ENCODE data around the gene NAALADL1. TPM values are rescaled to one million over a fixed set of nuclear protein-coding genes. Genes with fewer than 3 reads are reported as not detected.

The NAALADL1 gene
- total RNA-seq, 4 donors from 2014 or later, result 2.7 to 8.3 (median 5.1) TPM

- 100% methylated on average over 7 of the region's 11 CpGs for WGBS
- peaks cover 42% of the 10 kb centered on the region for H3K36me3 ChIP-seq
- no peaks in the 10 kb centered on the region for H3K9me3 ChIP-seq
- DNase-seq (ENCODE audit: low spot score in 2 of 2), result no peak
- no peak for TF ChIP-seq POLR2AphosphoS5 (IDR thresholded peaks at IDR 0.05)
- TF ChIP-seq POLR2A (IDR thresholded peaks at IDR 0.05), result no peak
- TF ChIP-seq EP300 (IDR thresholded peaks at IDR 0.05), result no peak
- TF ChIP-seq, protein P1, sequence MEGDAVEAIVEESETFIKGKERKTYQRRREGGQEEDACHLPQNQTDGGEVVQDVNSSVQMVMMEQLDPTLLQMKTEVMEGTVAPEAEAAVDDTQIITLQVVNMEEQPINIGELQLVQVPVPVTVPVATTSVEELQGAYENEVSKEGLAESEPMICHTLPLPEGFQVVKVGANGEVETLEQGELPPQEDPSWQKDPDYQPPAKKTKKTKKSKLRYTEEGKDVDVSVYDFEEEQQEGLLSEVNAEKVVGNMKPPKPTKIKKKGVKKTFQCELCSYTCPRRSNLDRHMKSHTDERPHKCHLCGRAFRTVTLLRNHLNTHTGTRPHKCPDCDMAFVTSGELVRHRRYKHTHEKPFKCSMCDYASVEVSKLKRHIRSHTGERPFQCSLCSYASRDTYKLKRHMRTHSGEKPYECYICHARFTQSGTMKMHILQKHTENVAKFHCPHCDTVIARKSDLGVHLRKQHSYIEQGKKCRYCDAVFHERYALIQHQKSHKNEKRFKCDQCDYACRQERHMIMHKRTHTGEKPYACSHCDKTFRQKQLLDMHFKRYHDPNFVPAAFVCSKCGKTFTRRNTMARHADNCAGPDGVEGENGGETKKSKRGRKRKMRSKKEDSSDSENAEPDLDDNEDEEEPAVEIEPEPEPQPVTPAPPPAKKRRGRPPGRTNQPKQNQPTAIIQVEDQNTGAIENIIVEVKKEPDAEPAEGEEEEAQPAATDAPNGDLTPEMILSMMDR (IDR thresholded peaks at IDR 0.05), result no peak
- no peak overlapping the region for H3K4me3 ChIP-seq
- H3K27me3 ChIP-seq, result no peaks in the 10 kb centered on the region
- no peak overlapping the region for H3K27ac ChIP-seq
- H3K4me1 ChIP-seq, result peaks cover 4% of the 10 kb centered on the region
Measured at GRCh38 chr11:65021509-65021908, 36.8 kb downstream of the NAALADL1 start.

DNA sequence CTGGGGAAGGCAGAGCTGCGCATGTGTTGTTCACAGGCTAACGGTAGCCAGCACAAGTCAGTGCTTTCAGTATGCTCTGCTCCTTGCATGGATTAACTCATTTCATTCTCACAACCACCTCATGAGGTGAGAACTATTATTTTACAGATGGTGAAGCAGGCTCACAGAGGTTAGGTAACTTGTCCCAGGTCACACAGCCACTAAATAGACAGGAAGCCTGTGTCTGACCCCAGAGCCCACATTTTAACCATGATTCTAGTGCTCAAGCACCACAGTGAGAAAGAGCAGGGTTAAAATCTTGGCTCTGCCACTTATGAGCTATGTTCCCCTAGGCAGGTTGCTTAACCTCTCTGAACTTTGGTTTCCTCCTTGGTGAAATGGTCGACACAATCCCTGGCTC lies 37.4 kb downstream of the NAALADL1 start:
- no peak for DNase-seq (ENCODE audit: low spot score in 2 of 2)
- no peak for TF ChIP-seq EP300 (IDR thresholded peaks at IDR 0.05)
- TF ChIP-seq POLR2AphosphoS5 (IDR thresholded peaks at IDR 0.05), result no peak
- TF ChIP-seq, protein P1 (IDR thresholded peaks at IDR 0.05), result no peak
- H3K27me3 ChIP-seq, result no peaks in the 10 kb centered on the region
- no peak overlapping the region for H3K27ac ChIP-seq
- no peak overlapping the region for H3K4me3 ChIP-seq
- H3K36me3 ChIP-seq, result peaks cover 42% of the 10 kb centered on the region
- H3K9me3 ChIP-seq, result no peaks in the 10 kb centered on the region
- H3K4me1 ChIP-seq, result peaks cover 9% of the 10 kb centered on the region
- 73% methylated on average over 3 of the region's 3 CpGs for WGBS

- peaks cover 21% of the 10 kb centered on the region for H3K4me1 ChIP-seq
- no peak overlapping the region for H3K4me3 ChIP-seq
- WGBS, result 90% methylated on average over 7 of the region's 7 CpGs
- peaks cover 42% of the 10 kb centered on the region for H3K36me3 ChIP-seq
- H3K27ac ChIP-seq, result no peak overlapping the region
- H3K27me3 ChIP-seq, result no peaks in the 10 kb centered on the region
- no peak for TF ChIP-seq POLR2A (IDR thresholded peaks at IDR 0.05)
- TF ChIP-seq POLR2AphosphoS5 (IDR thresholded peaks at IDR 0.05), result no peak
- TF ChIP-seq EP300 (IDR thresholded peaks at IDR 0.05), result no peak
- H3K9me3 ChIP-seq, result no peaks in the 10 kb centered on the region
- DNase-seq (ENCODE audit: low spot score in 2 of 2), result no peak
Measured at GRCh38 chr11:65019824-65020223, 38.5 kb downstream of the NAALADL1 start.

- H3K36me3 ChIP-seq, result peaks cover 42% of the 10 kb centered on the region
- no peaks in the 10 kb centered on the region for H3K27me3 ChIP-seq
- no peak for DNase-seq (ENCODE audit: low spot score in 2 of 2)
- WGBS, result 99% methylated on average over 6 of the region's 6 CpGs
- no peaks in the 10 kb centered on the region for H3K9me3 ChIP-seq
- H3K27ac ChIP-seq, result no peak overlapping the region
- peaks cover 31% of the 10 kb centered on the region for H3K4me1 ChIP-seq
- no peak overlapping the region for H3K4me3 ChIP-seq
- TF ChIP-seq, protein P1 (IDR thresholded peaks at IDR 0.05), result no peak
- TF ChIP-seq EP300 (IDR thresholded peaks at IDR 0.05) (no peak), POLR2AphosphoS5 (IDR thresholded peaks at IDR 0.05) (no peak), POLR2A (IDR thresholded peaks at IDR 0.05) (no peak)
Measured at GRCh38 chr11:65017937-65018336, 40.4 kb downstream of the NAALADL1 start.

DNA sequence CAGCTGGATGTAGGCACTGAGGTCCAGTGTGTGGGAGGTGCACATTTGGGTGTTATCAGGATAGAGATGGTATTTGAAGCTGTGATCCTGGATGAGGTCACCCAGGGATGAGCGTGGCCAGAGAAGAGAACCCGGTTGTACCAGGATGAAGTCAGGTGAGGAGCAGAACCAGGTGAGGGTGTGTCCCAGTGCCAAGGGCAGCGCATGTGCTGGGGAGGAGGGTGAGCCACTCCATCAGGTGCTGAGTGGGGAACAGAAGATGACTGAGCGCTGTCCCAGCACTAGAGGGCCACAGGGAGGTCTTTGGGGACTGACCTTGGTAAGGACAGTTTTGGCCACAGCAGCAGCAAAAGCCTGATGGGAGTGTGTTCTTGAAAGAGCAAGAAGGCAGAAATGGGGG lies 41.6 kb downstream of the NAALADL1 start:
- no peak for DNase-seq (ENCODE audit: low spot score in 2 of 2)
- peaks cover 33% of the 10 kb centered on the region for H3K4me1 ChIP-seq
- no peak overlapping the region for H3K27ac ChIP-seq
- no peaks in the 10 kb centered on the region for H3K9me3 ChIP-seq
- peaks cover 29% of the 10 kb centered on the region for H3K36me3 ChIP-seq
- H3K27me3 ChIP-seq, result no peaks in the 10 kb centered on the region
- H3K4me3 ChIP-seq, result no peak overlapping the region
- TF ChIP-seq EP300 (IDR thresholded peaks at IDR 0.05) (no peak), POLR2A (IDR thresholded peaks at IDR 0.05) (no peak), POLR2AphosphoS5 (IDR thresholded peaks at IDR 0.05) (no peak)
- TF ChIP-seq, protein P1 (IDR thresholded peaks at IDR 0.05), result no peak
- 77% methylated on average over 4 of the region's 4 CpGs for WGBS

GRCh38 chr11:65014726-65015227 lies 43.6 kb downstream of the NAALADL1 start:
- Histone ChIP-seq H3K27ac (peak overlapping the region; percentile 97), H3K36me3 (peaks cover 12% of the 10 kb centered on the region), H3K4me1 (peaks cover 33% of the 10 kb centered on the region), H3K27me3 (no peaks in the 10 kb centered on the region), H3K4me3 (peak overlapping the region; percentile 80), H3K9me3 (no peaks in the 10 kb centered on the region)
- peak in 1 of 2 donors; percentile 72 for DNase-seq (ENCODE audit: low spot score in 2 of 2)
- TF ChIP-seq POLR2A (IDR thresholded peaks at IDR 0.05) (no peak), POLR2AphosphoS5 (IDR thresholded peaks at IDR 0.05) (no peak), EP300 (IDR thresholded peaks at IDR 0.05) (no peak)
- TF ChIP-seq, protein P1 (IDR thresholded peaks at IDR 0.05), result no peak
- WGBS, result 37% methylated on average over 20 of the region's 23 CpGs

All from suprapubic skin (tissue), 4 donors.